Activated naive CD4-positive, alpha-beta T cell treated with Interleukin-2 at 50 U/mL for 16 hours (primary cell): ENCODE data around the gene TRAPPC2L.
"Not testable (repeated sequence)": the region's sequence is repeated elsewhere in the genome, so short reads cannot be mapped to it uniquely, and the experiment has no call there.

Source experiments
- DNase-seq: peaks from one replicate; pipeline ENCODE4 v3.0.0-alpha.2; 2020

Gene TRAPPC2L

DNA sequence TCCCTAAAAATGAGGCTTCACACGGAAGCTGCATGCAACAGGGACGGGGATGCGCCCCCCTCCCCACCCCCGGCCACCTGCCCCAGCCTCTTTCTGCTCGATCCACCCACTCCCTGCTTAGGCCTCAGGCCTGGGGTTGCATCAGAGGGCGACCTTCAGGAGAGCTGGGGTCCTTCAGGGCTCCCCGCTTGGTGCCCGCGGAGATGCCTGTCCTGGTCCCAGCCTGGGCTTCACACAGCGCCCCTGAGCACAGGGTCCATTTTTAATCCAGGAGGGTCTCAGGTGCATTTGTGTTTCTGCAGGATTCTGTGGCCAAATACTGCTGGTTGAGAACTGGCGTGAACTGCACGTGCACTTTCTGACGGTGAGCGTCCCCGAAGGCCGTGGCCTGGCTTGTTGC is 37.8 kb upstream of the TRAPPC2L start:
- DNase-seq: no peak

DNA sequence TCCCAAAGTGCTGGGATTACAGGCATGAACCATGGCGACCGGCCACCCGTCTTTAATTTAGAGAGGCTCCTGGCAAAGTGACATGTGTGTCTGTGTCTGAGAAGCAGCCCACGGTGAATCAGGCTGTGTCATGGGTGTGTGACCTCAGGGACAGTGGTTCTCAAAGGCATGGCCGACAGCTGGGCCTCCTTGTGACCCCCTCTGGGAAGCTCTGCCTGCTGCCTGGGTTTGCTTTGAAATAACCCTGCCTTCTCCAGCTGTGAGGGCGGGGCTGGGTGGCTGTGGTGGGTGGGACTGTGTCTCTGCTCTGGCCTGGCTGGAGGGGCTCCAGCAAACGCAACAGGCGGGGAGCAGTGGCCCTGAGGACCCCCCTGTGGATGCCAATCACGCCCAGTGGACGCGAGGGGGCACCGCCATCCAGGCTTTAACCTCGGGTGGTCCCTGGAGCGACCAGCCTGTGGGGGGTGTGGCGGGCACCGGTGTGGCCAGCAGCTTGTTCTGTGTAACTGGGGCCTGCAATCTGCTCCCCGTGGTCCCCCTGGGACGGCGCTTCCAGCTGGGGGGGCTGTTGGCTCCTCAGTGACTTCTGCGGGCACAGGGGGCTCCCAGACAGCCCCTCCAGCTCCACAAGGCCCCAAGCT is 36.4 kb upstream of the TRAPPC2L start:
- DNase-seq: no peak

DNA sequence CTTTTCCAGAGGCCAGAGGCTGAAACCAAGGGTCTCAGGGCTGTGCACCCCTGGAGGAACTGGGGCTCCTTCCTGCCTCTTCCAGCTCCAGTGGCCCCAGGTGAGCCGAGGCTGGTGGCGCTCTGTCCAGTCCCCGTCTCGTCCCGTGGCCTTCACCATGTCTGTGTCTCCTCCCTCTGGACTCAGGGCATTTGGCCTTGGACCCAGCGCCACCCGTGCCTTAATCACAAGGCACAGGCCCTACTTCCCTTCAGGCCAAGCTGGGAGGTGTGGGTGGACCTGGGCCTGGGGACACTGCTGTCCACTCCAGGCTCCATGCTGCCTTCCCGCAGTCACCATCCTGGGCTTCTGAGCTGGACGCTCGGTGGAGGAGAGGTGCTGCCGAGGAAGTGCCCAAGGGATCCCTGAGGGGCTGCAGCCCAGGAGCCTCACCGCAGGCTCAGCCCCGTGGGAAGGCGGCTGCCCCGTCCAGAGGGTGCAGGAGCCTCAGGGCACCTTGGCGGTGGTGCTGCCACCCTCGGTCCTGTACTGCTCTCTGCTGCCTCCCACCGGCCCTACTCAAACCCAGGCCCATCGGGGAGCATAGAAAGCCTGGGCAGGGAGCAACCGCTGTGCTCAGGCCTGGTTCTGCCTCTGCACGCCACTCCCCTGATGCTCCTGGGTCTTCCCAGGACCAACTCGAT is 35.6 kb upstream of the TRAPPC2L start:
- DNase-seq: no peak

DNA sequence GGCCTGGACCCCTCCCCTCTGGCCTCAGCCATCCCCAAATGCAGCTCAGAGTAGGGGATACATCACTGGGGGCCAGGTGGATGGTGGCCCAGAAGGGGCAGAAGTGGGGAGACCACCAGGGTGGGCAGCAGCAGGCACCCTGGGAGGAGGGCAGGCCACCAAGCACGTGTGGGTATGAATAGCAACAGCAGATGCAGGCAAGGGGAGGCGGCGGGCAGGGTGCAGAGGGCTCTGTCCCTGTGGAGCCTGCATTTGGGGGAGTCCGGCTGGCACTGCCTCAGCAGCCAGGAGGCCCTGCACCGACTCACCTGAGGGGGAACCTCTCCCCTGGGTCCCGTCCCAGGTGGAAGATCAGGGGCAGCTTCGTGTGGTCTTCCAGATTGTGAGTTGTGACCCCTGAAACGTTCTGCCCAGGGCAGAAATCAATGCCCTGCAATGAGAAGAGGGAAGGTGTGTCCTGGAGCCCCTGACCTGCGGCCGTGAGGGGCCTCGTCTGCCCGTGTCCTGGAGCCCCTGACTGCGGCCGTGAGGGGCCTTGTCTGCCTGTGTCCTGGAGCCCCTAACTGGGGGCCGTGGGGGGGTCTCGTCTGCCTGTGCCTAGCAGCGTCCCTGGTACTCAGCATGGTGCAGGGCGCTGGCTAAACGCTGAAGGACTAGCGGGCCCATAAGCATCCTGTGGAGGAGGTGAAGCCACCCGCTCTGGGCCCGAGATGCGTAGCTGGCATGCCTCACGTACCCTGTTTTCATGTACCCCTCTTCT is 34.5 kb upstream of the TRAPPC2L start:
- no peak for DNase-seq

DNA sequence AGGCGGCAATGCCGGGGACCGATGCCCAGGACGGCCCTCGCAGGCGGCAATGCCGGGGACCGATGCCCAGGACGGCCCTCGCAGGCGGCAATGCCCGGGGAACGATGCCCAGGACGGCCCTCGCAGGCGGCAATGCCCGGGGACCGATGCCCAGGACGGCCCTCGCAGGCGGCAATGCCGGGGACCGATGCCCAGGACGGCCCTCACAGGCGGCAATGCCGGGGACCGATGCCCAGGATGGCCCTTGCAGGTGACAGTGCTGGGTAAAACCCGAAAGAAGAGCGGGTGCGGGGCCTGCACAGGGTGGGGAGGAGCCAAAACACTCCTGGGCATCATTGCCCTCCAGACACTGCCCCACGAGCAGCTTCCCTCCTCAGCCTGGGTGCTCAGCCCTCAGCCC is 33.3 kb upstream of the TRAPPC2L start:
- not testable (repeated sequence) for DNase-seq

DNA sequence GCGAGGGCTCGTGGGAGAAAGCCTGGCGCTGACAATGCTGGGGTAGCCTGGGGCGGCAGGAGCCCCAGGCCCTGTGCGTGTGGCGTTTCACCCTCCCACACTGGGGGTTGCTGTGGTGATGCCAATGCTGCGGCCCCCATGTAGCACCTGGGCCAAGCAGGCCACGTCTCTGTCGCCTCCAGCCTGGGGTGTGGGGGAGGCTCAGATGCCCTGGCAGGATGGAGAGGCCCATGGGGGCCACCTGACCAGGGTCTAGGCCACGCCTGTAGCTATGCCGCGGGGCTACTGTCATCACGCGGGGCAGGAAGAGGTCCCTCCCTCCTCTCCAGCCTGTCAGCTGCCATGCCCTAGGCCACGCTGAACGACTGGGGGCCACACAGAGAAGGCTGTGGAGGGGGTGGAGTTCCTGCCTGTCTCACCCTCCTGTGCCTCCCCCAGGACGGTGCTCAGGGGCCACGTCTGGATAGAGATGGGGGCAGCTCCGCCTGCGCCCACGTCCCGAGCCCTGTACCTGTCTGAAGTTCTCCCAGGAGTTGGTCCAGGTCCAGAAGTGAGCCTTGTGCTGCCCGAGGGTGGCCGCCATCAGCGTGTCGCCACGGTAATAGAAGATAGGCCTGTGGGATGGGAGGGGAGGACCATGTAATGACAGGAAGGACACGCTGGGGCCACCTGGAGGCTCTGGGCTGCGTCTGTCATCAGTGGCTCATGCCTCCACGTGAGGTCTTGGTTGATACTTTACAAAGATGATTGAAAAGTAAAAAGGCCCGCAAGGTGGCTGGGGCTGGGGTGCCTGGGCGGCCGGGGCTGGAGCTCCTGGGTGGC is 32.5 kb upstream of the TRAPPC2L start:
- DNase-seq: no peak

DNA sequence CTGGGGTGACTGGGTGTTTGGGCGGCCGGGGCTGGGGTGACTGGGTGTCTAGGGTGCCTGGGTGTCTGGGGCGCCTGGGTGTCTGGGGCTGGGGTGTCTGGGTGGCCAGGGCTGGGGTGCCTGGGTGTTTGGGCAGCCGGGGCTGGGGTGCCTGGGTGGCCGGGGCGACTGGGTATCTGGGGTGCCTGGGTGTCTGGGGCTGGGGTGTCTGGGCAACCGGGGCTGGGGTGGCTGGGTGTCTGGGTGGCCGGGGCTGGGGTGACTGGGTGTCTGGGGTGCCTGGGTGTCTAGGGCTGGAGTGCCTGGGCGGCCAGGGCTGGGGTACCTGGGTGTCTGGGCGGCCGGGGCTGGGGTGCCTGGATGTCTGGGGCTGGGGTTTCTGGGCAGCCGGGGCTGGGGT is 31.8 kb upstream of the TRAPPC2L start:
- DNase-seq: no peak

DNA sequence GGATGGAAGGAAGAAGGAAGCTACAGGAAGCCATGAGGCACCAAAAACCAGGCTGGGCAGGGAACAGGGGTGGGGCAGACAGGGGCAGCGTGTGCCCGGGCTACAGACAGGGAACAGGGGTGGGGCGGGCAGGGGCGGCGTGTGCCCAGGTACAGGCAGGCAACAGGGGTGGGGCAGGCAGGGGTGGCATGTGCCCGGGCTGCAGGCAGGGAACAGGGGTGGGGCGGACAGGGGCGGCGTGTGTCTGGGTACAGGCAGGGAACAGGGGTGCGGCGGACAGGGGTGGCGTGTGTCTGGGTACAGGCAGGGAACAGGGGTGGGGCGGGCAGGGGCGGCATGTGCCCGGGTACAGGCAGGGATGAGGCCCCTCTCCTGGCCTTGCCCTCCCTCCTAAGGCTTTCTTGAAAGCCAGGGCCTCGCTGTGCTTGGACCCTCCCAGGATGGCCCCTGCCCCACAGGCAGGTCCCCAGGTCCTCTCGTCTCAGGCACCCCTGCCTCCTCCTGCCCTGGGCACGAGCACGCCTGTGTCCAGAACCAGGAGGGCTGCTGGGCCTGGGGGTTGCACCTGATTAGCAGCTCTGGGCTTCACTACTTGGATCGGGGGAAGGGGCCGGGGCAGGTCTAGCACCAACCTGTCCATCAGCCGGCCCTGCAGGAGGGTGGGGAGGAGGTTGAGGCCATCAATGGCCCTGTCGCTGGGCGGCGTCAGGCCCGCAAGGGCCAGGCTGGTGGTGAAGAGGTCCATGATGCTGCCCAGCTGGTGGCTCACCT is 30.7 kb upstream of the TRAPPC2L start:
- no peak for DNase-seq

DNA sequence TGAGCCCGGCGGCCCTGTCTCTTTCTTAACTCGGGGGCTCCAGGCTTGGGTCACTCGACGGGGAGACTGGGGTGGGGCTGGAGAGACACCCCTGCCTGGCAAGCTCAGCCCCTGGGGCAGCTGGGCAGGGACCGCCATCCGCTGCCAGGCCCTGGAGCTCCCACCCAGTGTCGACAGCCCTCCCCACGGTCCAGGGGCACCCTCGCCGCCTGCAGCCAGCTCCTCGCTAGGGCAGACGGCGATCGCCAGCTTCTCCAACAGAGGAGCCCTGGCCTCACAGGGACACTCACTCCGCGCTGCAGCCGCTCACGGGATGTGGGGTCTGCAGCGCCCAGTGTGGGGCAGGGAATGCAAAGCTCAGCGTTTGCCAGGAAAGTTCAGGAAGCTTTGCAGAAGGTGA is 29.2 kb upstream of the TRAPPC2L start:
- no peak for DNase-seq

DNA sequence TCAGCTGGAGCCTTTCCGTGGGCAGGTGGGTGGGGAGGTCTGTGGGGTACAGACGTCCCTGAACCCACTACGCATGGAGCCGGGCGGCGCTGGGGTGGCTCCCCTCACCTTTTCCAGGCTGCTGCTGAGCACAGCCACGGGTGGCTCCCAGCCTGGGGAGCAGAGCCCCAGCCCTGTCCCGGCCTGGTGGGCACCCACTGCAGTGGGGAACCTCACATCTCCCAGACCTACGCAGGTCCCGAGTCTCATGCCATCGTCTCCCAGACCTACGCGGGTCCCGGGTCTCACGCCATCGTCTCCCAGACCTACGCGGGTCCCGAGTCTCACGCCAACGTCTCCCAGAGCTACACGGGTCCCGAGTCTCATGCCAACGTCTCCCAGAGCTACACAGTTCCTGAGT is 28.2 kb upstream of the TRAPPC2L start:
- DNase-seq: no peak

DNA sequence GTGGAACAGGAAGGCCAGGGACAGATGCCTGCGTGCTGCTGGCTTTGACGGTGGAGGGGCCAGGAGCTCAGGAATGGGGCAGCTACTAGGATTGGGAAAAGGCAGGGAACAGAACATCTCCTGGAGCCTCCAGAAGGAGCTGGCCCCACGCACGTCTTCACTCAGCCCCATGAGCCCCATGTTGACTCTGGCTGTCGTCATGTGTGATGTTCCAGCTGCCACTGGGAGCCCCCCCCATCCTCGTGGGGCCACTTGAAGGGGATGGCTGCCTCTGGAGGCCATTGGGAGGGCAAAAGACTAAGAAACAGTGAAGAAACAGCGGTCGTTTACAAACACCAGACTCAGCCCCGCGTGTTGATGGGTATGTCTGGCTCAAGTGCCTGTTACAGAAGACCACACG is 26.7 kb upstream of the TRAPPC2L start:
- no peak for DNase-seq

DNA sequence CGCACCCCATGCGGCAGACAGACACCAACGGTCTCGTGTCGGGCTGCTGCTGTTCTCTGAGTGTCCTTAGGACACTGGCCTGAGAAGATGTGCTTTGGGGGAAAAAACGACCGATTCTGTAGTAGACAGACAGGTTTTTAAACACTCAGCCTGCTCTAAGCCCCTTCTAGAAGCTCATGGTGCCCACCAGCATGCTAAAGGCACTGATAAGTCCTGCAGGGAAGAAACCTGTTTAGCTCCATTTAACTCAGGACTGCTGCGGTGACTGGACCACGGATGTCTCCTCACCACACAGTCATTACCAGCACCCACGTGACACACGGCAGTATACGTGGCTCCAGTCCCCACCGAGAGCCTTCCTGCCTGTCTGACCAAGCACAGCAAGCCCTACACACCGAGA is 26.1 kb upstream of the TRAPPC2L start:
- DNase-seq: no peak

DNA sequence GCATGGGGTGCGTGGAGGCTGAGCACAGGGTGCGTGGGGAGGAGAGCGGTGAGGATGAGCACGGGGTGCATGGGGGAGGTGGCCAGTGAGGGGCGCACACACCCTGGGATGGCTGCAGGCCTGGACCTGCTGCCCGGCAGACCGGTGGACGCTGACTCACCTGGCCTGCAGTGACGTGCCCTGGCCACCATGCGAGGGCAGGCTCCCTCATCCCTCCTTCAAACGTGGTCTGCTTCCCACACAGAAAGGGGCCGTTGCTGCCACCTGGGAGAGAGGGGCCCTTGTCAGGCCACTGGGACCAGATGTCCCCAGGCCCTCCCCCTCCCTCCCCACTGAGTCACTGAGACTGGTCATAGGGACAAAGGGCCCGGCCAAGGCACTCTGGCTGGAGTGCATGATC is 25.1 kb upstream of the TRAPPC2L start:
- no peak for DNase-seq

DNA sequence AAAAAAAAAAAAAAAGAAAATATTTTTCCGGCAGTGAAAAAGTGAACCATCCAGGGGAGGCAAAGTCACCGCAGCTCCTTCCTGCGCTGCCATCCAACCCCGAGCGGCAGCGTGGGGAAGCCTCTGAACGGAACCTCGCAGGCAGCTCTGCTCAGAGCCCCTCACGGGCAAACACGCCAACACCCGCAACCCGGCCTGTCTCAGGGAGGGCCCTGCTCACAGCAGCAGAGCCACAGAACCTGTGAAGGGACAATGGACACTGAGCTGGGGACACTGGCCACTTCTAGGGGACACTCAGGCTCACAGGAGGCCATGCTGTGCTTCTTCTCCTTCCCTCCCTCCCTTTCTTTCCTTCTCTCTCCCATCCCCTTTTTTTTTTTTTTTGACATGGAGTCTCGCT is 23.8 kb upstream of the TRAPPC2L start:
- no peak for DNase-seq

DNA sequence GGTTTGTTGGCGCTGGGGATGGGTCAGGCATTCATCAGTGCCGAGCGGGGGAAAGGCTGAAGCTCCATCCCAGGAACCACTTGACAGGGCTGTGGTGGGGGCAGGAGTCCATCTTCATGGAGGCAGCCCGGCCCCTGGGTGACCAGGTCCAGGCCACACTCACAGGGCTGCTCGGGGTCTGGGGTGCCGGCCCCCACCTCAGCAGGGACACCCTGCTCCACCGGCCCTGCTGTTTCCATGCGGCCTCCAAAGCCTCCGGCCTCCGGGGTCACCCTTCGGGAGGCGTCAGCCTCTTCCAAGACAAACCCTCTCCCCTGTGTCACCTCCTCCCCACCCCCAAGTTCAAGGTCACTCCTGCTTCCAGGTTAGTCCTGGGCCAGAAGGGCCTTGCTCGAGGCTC is 22.3 kb upstream of the TRAPPC2L start:
- no peak for DNase-seq

DNA sequence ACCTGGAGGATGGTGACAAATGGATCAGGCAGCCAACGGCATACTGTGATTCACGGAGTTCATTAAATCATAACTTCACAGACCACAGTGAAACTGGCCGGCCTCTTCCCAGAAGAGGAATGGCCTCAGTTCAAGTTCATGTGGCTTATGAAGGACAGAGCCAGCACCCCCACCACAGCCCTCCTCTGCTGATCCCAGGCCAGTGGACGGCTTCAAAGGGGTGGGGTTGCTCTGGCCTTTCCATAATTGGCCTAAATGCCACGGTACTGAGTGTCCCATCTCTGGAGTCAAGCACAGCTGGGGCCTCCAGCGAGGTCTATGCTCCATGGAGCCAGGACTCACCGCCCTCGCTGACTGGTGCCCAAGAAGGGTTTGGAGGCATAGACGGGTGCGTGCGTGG is 21.5 kb upstream of the TRAPPC2L start:
- DNase-seq: no peak

DNA sequence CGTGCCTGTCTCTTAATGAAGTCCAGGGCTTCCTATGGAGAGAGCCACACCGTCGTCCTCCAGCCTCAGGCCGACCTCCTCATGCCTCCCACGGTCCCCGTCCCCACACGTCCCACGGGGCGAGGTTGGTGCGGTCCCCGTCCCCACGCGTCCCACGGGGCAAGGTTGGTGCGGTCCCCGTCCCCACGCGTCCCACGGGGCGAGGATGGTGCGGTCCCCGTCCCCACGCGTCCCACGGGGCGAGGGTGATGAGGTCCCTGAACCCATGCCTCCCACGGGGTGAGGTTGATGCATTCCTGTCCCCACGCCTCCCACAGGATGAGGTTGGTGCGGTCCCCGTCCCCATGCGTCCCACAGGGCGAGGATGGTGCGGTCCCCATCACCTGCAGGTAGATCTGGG is 21.1 kb upstream of the TRAPPC2L start:
- no peak for DNase-seq

DNA sequence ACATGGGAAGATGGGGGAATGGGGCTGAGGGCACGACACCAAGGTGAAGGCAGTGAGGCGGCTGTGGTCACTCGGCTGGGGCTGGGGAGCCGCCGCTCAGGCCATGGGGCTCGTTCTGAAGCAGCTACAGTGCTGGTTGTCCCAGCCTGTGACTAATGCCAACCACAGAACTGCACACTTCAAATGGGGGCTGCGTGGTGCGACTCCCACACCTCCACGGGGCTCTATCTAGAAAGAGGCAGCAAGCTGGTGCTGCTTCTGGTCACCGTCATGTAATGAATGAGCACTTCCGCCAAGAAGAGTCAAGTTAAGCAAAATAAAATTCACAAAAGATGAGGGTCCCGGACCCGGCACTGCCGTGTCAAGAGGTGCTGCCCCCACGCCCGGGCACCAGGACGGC is 20.1 kb upstream of the TRAPPC2L start:
- no peak for DNase-seq

DNA sequence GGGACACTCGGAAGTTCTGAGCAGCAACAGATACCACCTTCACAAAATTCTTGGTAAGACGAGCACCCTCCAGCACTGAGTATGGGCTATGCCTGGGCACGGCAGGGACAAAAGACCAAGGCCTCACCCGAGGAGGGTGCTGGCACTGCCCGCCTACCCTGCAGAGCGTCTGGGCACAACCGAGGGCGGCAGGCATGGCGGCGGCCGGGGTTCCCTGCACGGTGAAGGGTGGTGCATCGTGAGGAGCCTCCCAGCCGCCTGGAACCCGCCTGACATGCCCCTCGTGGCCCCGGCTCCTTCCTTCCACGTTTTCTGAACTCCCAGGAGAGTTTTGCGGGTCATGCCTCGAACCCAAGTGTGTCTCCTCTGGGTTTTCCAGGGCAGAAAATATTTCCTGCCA is 19.1 kb upstream of the TRAPPC2L start:
- DNase-seq: no peak

DNA sequence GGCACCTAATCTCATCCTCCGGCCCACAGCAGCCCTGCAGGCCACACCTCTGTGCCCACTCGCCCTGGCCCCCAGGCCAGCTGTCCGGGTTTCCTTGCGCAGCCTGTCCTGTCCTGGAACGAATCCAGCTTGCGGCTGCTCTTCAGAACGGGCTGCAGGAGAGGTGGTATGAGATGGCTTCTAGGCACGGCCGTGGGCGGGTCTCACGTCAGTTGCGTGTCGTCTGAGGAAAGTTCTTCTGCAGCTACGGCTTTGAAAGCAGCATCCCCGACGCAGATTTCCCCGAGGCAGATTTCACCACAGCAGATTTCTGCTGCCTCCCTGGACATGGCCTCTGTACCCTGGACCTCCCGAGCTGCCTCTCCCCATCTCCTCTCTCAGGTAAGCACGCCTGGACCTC is 18.4 kb upstream of the TRAPPC2L start:
- no peak for DNase-seq

DNA sequence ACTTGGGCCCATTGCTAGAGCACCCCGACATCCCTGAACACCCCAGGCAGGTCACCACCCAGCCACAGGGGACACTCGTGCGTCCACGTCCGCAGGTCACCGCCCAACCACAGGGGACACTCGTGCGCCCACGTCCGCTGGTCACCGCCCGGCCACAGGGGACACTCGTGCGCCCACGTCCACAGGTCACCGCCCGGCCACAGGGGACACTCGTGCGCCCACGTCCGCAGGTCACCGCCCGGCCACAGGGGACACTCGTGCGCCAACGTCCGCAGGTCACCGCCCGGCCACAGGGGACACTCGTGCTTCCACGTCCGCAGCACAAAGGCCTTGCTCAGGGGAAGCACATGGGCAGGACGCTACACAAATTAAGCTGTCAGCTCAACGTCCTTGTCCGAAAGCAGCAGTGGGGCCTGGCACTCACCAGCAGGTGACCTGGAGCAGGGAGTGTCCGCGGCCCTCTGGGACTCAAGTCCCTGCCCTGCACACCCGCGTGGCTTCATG is 17.8 kb upstream of the TRAPPC2L start:
- DNase-seq: no peak
